Kidney (tissue), 14 donors: ENCODE data around the gene EPHA2. TPM values are rescaled to one million over a fixed set of nuclear protein-coding genes. Genes with fewer than 3 reads are reported as not detected.

Experiments
- DNase-seq, 5 donors: peaks; one replicate each; pipeline ENCODE4 v3.0.0-alpha.2; 2013 to 2020
- FAIRE-seq: peaks from 2 replicates; lab custom pipeline; 2012; peaks lifted over from hg19 to GRCh38; lab: Jason Lieb, UNC
- H3K27ac ChIP-seq, 2 donors: one replicate each; pipeline ENCODE4 v1.7.0; 2013; ENCODE audit warnings: low read depth in 2 of 2, low read length in 2 of 2, inconsistent platforms in 1 of 2
- H3K27me3 ChIP-seq: one replicate; pipeline ENCODE4 v1.7.1; 2013; ENCODE audit warnings: low read length, inconsistent platforms; ENCODE audit not compliant: control insufficient read depth, insufficient read depth
- H3K36me3 ChIP-seq, 3 donors: one replicate each; pipeline versions ENCODE4 v1.7.0 to v1.7.1; 2013; ENCODE audit warnings: low read length in 3 of 3, control low read depth in 1 of 3, inconsistent platforms in 1 of 3; ENCODE audit not compliant: insufficient read depth in 3 of 3, control insufficient read depth in 2 of 3
- H3K4me1 ChIP-seq, 3 donors: one replicate each; pipeline versions ENCODE4 v1.7.0 to v1.7.1; 2013; ENCODE audit warnings: low read length in 3 of 3, inconsistent platforms in 1 of 3, low read depth in 1 of 3; ENCODE audit not compliant: control insufficient read depth in 2 of 3, insufficient read depth in 2 of 3
- H3K4me3 ChIP-seq, 3 donors: one replicate each; pipeline versions ENCODE4 v1.7.0 to v1.8.1; 2013; ENCODE audit warnings: low read length in 3 of 3, control low read depth in 1 of 3, inconsistent platforms in 1 of 3
- H3K9ac ChIP-seq, 3 donors: one replicate each; pipeline versions ENCODE4 v1.7.0 to v1.7.1; 2013; ENCODE audit warnings: low read length in 3 of 3, control low read depth in 1 of 3, inconsistent platforms in 1 of 3
- H3K9me3 ChIP-seq, 3 donors: one replicate each; pipeline versions ENCODE4 v1.7.0 to v1.7.1; 2013; ENCODE audit warnings: low read length in 3 of 3, control low read depth in 1 of 3, inconsistent platforms in 1 of 3; ENCODE audit not compliant: control insufficient read depth in 2 of 3, insufficient read depth in 1 of 3
- CTCF ChIP-seq: IDR thresholded peaks from 3 replicates; pipeline ENCODE4 v1.5.1; 2012; ENCODE audit warnings: mild to moderate bottlenecking, moderate library complexity, borderline replicate concordance; ENCODE audit not compliant: insufficient read depth; ENCODE audit errors: extremely low read depth
- intact Hi-C: fragments of 100-400 bp; cut with DNase I; formaldehyde crosslinking; loops from one replicate; pipeline ENCODE4 v1.11.1; 2022
- polyA plus RNA-seq: library from polyadenylated mRNA; stranded (reverse); fragments of 350-450 nt; fragmentation: Illumina TruSeq; extraction: RNeasy Lipid Tissue Mini Kit (QIAGEN cat#74804); gene quantifications from one replicate; pipeline ENCODE4 v1.2.3, GENCODE V29; 2014; ENCODE audit warnings: low read depth, low replicate concordance; ENCODE audit not compliant: insufficient read depth
- total RNA-seq: library from RNA; stranded (reverse); fragmentation: NEBNext Ultra II Directional; extraction: Animal tissue kit (Norgen Biotek cat#: 25700); gene quantifications from one replicate; pipeline ENCODE4 v1.2.1, GENCODE V29; 2021
- donor health status: control.
- donor health status: control.
- donor health status: control.
- donor health status: control.
- donor health status: control.
- donor health status: DM: yes; HTN: yes; CAD: no.
- donor health status: Normal renal cell carcinoma (clear cell type).

Gene EPHA2
- total and polyA plus RNA-seq, 2 donors from 2014 or later: 5.5 to 34.2 TPM

DNA sequence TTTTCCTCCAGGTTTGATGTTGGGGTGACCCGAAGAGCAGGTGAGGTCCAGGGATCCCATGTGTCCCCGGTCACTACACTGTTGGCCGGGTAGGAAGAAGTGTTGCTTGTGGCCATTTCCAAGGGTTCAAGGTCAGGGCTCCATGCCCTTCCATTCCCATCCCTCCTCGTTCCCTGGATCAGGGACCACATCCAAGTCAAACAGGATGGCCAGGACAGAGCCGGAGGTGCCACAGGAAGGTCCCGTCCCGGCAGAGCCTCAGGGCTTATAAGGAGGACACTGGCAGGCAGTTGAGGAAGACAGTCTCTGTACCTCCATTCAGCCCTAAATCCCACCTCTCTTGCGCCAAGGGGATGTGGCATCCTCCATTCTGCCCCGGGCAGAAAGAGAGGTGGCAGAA is 60.4 kb downstream of the EPHA2 start:
- DNase-seq (peak in 1 of 5 donors; percentile 22), FAIRE-seq (no peak)
- intact Hi-C loops: no loop called here
- Histone ChIP-seq H3K9ac (no peak overlapping the region), H3K27me3 (no peaks in the 10 kb centered on the region), H3K27ac (no peak overlapping the region), H3K9me3 (no peaks in the 10 kb centered on the region), H3K4me1 (no peaks in the 10 kb centered on the region), H3K36me3 (no peaks in the 10 kb centered on the region), H3K4me3 (no peak overlapping the region)
- TF ChIP-seq CTCF: no peak

DNA sequence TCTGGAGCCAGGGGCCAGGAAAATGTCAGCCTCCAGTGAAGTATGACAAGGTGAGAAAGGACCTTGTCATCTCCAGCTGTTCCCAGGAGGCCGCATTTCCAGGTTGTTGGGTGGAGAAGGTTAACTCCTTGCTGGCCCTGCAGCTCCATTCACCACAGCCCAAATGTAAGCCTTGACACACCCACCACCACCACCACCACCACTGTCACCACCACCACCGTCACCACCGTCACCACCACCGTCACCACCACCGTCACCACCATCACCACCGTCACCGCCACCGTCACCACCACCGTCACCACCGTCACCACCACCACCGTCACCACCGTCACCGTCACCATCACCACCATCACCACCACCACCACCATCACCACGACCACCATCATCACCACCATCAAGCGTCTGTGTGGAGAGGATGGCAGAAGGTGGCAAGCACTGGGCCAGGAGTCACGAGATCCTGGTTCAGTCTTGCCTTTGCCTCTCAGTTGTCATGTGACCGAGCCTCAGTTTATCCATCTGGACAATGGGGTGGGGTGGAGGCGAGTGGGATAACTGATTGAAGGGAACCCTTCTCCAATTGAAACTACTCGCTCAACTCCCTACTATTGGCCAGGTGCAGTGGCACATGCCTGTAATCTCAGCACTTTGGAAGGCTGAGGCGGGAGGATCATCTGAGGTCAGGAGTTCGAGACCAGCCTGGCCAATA is 61.3 kb downstream of the EPHA2 start:
- Histone ChIP-seq H3K27ac (no peak overlapping the region), H3K36me3 (no peaks in the 10 kb centered on the region), H3K9me3 (no peaks in the 10 kb centered on the region), H3K4me3 (no peak overlapping the region), H3K9ac (no peak overlapping the region), H3K4me1 (no peaks in the 10 kb centered on the region), H3K27me3 (no peaks in the 10 kb centered on the region)
- DNase-seq: peak in 1 of 5 donors; percentile 35
- no peak for FAIRE-seq
- intact Hi-C loops: no loop called here
- no peak for TF ChIP-seq CTCF

DNA sequence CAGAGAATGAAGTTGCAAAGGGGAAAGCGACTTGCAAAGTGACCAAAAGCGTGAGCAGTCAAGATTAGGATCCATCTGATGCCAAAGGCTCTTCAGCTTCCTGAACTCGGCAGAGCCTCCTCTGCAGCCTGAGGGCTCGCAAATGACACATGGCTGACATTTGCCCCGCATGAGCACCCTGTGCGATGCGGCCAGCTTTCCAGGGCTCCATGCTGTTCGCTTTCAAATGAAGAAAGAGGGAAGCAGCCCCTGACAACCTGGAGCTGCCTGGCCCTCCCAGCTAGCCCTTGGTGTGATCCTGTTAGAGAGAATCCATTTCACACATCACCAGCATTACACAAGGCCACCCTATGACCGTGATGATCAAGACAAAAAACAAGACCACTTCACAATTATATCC is 62.3 kb downstream of the EPHA2 start:
- H3K36me3 ChIP-seq: no peaks in the 10 kb centered on the region
- no peaks in the 10 kb centered on the region for H3K4me1 ChIP-seq
- intact Hi-C loops: no loop called here

More for the DNA sequence above, 62.3 kb downstream of the EPHA2 start:
- Histone ChIP-seq H3K27ac (no peak overlapping the region), H3K4me3 (no peak overlapping the region), H3K9ac (no peak overlapping the region), H3K9me3 (no peaks in the 10 kb centered on the region), H3K27me3 (no peaks in the 10 kb centered on the region)
- DNase-seq: peak in 1 of 5 donors; percentile 24
- no peak for FAIRE-seq
- no peak for TF ChIP-seq CTCF
